Parathyroid adenoma (tissue), 2 donors: Measurements from ENCODE around the gene ARHGEF10L.

ENCODE experiments used
- H2AFZ ChIP-seq: fragments of 300-600 bp; sonication (generic); one replicate; pipeline ENCODE4 v1.7.0; 2017; ENCODE audit warnings: antibody characterized with exemption, mild to moderate bottlenecking
- H3K27ac ChIP-seq: fragments of 300-600 bp; sonication (generic); one replicate; pipeline ENCODE4 v1.7.0; 2017
- H3K27me3 ChIP-seq: fragments of 300-600 bp; sonication (generic); one replicate; pipeline ENCODE4 v1.7.0; 2017; ENCODE audit warnings: low read length; ENCODE audit not compliant: control insufficient read depth, insufficient read depth
- H3K36me3 ChIP-seq: fragments of 300-600 bp; sonication (generic); one replicate; pipeline ENCODE4 v1.7.0; 2017; ENCODE audit warnings: low read length; ENCODE audit not compliant: control insufficient read depth, insufficient read depth
- H3K4me1 ChIP-seq: fragments of 300-600 bp; sonication (generic); one replicate; pipeline ENCODE4 v1.7.0; 2017; ENCODE audit warnings: control low read depth
- H3K4me2 ChIP-seq: fragments of 300-600 bp; sonication (generic); one replicate; pipeline ENCODE4 v1.7.0; 2017; ENCODE audit warnings: low read length
- H3K4me3 ChIP-seq: fragments of 300-600 bp; sonication (generic); one replicate; pipeline ENCODE4 v1.7.0; 2017; ENCODE audit warnings: low read depth, low read length
- H3K79me2 ChIP-seq: fragments of 300-600 bp; sonication (generic); one replicate; pipeline ENCODE4 v1.7.0; 2017; ENCODE audit warnings: control low read depth
- H3K9ac ChIP-seq: fragments of 300-600 bp; sonication (generic); one replicate; pipeline ENCODE4 v1.7.0; 2017; ENCODE audit warnings: mild to moderate bottlenecking
- H3K9me3 ChIP-seq: fragments of 300-600 bp; sonication (generic); one replicate; pipeline ENCODE4 v1.7.0; 2017; ENCODE audit warnings: low read length; ENCODE audit not compliant: control insufficient read depth
- TF ChIP-seq, protein P1 (sequence below): fragments of 300-600 bp; sonication (generic); IDR thresholded peaks from one replicate; pipeline ENCODE4 v1.7.0; 2017; ENCODE audit warnings: antibody characterized with exemption, mild to moderate bottlenecking
- donor health status: primary hyperparathyroidism.

Gene ARHGEF10L

GRCh38 chr1:17533201-17533600 is 6.3 kb upstream of the ARHGEF10L start:
- peak overlapping the region; percentile 95 for H3K27ac ChIP-seq
- no peak overlapping the region for H3K9ac ChIP-seq
- H3K4me3 ChIP-seq, result no peak overlapping the region
- H3K36me3 ChIP-seq, result no peaks in the 10 kb centered on the region
- no peaks in the 10 kb centered on the region for H3K79me2 ChIP-seq
- H2AFZ ChIP-seq, result no peak overlapping the region
- H3K27me3 ChIP-seq, result no peaks in the 10 kb centered on the region
- TF ChIP-seq, protein P1, sequence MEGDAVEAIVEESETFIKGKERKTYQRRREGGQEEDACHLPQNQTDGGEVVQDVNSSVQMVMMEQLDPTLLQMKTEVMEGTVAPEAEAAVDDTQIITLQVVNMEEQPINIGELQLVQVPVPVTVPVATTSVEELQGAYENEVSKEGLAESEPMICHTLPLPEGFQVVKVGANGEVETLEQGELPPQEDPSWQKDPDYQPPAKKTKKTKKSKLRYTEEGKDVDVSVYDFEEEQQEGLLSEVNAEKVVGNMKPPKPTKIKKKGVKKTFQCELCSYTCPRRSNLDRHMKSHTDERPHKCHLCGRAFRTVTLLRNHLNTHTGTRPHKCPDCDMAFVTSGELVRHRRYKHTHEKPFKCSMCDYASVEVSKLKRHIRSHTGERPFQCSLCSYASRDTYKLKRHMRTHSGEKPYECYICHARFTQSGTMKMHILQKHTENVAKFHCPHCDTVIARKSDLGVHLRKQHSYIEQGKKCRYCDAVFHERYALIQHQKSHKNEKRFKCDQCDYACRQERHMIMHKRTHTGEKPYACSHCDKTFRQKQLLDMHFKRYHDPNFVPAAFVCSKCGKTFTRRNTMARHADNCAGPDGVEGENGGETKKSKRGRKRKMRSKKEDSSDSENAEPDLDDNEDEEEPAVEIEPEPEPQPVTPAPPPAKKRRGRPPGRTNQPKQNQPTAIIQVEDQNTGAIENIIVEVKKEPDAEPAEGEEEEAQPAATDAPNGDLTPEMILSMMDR, result no peak
- H3K4me1 ChIP-seq, result peaks cover 11% of the 10 kb centered on the region
- H3K4me2 ChIP-seq, result no peak overlapping the region
- no peaks in the 10 kb centered on the region for H3K9me3 ChIP-seq

DNA sequence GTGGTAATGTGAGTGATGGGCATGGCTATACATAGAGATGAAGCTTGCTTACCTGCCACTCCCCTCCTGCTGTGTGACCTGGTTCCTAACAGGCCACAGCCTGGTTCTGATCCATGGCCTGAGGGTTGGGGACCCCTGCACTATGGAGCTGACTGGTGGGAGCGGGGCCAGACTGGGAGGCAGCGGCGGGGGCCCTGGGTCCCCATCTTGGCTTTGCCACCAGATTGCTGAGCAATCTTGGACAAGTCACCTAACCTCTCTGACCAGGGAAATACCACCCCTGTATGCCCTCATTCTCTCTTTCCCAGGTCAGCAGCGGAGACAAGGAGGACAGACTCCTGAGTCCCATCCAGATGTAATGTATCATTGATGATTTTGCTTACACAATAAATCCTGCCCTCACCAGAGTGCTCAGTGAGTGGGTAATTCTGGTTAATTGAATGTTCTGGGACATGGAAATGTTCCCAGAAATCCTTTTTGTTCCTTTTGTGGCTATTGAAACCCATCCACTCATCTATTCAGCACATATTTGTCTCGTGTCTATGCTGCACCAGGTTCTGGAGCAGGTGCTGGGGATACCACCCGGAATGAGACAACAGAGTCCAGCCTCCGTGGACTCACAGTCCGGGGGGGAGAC is 4.1 kb upstream of the ARHGEF10L start:
- Histone ChIP-seq H3K4me3 (no peak overlapping the region), H3K4me2 (no peak overlapping the region), H3K4me1 (peaks cover 15% of the 10 kb centered on the region), H3K9me3 (no peaks in the 10 kb centered on the region), H3K9ac (no peak overlapping the region), H2AFZ (no peak overlapping the region), H3K79me2 (peaks cover 5% of the 10 kb centered on the region), H3K27ac (no peak overlapping the region), H3K27me3 (no peaks in the 10 kb centered on the region), H3K36me3 (no peaks in the 10 kb centered on the region)
- TF ChIP-seq, protein P1, result no peak

GRCh38 chr1:17538010-17538409 is 1.5 kb upstream of the ARHGEF10L start:
- H3K4me1 ChIP-seq, result peaks cover 4% of the 10 kb centered on the region
- H3K4me3 ChIP-seq, result no peak overlapping the region
- H3K79me2 ChIP-seq, result peaks cover 14% of the 10 kb centered on the region
- no peak overlapping the region for H3K27ac ChIP-seq
- no peaks in the 10 kb centered on the region for H3K36me3 ChIP-seq
- H2AFZ ChIP-seq, result peak overlapping the region; percentile 42
- no peaks in the 10 kb centered on the region for H3K9me3 ChIP-seq
- TF ChIP-seq, protein P1, result no peak
- no peak overlapping the region for H3K4me2 ChIP-seq
- H3K9ac ChIP-seq, result no peak overlapping the region
- H3K27me3 ChIP-seq, result no peaks in the 10 kb centered on the region

DNA sequence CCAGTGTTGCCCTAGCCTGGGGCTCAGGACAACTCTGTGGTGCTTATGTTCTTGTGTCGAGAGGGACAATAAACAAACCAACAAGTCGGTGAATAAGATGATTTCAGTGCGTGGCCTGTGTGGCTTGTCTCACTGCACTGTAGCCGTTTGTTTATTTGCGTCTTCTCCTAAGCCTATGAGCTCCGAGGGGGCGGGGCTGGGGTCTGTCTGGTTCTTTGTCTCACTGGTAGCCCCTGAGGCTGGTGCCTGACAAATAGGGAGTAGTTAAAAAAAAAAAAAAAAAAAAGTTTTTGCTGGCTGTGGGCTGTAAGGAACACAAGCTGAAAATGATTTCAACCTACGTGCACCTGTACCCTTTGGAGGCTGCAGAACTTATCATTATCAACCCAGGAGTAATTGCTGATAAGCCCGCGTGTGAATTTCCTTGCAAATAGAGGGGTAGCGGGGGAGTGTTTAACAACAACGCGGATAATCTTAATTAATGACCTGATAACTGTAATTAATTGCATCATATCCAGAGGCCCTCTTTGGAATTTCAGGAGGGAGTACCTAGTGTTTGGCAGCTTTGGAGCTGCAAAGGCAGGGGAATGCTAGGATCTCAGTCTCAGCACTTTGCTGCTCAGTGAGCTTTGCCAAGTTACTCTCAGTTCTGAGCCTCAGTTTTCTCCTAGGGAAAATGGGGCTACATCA is 925 bp upstream of the ARHGEF10L start:
- no peak overlapping the region for H3K9ac ChIP-seq
- H3K4me2 ChIP-seq, result no peak overlapping the region
- H3K79me2 ChIP-seq, result peaks cover 14% of the 10 kb centered on the region
- TF ChIP-seq, protein P1, result no peak
- no peaks in the 10 kb centered on the region for H3K9me3 ChIP-seq
- peak overlapping the region; percentile 42 for H2AFZ ChIP-seq
- H3K4me3 ChIP-seq, result peak overlapping the region; percentile 52
- no peaks in the 10 kb centered on the region for H3K27me3 ChIP-seq
- peaks cover 4% of the 10 kb centered on the region for H3K4me1 ChIP-seq
- H3K36me3 ChIP-seq, result no peaks in the 10 kb centered on the region
- peak overlapping the region; percentile 51 for H3K27ac ChIP-seq

DNA sequence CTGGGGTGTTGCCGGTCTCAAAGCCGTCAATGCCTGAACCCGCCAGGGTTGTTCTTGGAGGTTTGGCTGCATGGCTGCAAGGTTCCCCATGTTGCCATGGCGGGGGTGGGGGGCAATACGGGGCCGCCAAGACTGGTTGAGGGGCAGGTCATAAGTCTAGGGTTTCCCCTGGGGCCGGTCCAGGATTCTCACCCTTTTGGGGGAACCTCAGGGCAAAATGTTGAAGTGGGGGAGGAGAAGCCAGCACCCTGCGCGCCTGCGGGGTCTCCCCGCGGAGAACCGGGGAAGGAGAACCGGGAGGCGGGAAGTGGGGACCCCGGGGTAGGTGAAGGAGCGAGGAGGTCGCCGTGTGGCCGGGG is 401 bp upstream of the ARHGEF10L start:
- peaks cover 4% of the 10 kb centered on the region for H3K4me1 ChIP-seq
- H3K4me2 ChIP-seq, result peak overlapping the region; percentile 66
- peak overlapping the region; percentile 51 for H3K27ac ChIP-seq
- H3K79me2 ChIP-seq, result peaks cover 14% of the 10 kb centered on the region
- H3K9ac ChIP-seq, result no peak overlapping the region
- no peaks in the 10 kb centered on the region for H3K36me3 ChIP-seq
- TF ChIP-seq, protein P1, result no peak
- H2AFZ ChIP-seq, result peak overlapping the region; percentile 68
- H3K4me3 ChIP-seq, result peak overlapping the region; percentile 52
- H3K9me3 ChIP-seq, result no peaks in the 10 kb centered on the region
- no peaks in the 10 kb centered on the region for H3K27me3 ChIP-seq
